ENCODE results near the gene PAFAH1B1. TPM values are rescaled to one million over a fixed set of nuclear protein-coding genes. Genes with fewer than 3 reads are reported as not detected.
"Not testable (repeated sequence)": the region's sequence is repeated elsewhere in the genome, so short reads cannot be mapped to it uniquely, and the experiment has no call there.

The PAFAH1B1 gene
- polyA plus RNA-seq, 1 donor = 85.5 TPM

DNA sequence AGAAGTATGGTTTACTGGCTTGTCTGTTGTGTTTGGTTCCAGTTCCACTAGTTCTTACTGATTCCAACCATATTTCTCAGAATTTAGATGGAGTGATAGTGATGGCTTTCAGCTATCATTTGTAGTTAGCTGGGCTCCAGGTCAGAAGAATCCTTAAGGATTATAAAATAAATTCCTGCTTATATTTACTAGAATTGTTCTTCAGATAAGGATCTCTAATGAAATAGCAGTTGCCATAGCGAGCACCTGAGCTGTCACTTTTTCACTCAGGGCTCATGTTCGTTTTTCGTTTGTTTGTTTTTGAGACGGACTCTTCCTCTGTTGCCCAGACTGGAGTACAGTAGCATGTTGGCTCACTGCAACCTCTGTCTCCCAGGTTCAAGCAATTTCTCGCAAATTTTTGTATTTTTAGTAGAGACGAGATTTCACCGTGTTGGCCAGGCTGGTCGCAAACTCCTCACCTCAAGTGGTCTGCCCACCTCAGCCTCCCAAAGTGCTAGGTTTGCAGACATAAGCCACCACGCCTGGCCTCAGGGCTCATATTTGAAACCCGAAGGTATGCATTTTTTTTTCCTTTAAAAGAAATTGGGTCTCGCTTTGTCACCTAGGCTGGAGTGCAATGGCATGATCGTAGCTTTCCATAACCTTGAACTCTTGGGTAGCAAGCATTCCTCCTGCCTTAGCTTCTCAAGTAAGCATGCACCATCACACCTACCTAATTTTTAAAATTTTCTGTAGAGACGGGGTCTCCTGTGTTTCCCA, 42.9 kb downstream of the PAFAH1B1 start:
- no peak for DNase-seq

DNA sequence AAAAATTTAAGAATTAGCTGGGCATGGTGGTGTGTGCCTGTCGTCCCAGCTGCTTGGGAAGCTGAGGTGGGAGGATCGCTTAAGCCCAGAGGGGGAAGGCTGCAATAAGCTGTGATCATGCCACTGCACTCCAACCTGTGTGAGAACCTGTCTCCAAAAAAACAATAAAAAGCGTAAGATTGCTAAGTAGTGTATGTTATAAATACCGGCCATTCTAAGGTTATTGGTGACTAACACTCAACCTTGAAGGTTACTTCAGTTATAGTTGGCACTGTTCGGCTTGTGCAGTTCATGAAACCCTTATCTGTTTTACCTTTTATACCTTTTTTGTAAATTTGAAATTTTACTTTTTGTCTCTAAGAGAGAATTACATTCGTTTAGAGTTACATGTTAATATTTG, 44.0 kb downstream of the PAFAH1B1 start:
- DNase-seq = no peak

DNA sequence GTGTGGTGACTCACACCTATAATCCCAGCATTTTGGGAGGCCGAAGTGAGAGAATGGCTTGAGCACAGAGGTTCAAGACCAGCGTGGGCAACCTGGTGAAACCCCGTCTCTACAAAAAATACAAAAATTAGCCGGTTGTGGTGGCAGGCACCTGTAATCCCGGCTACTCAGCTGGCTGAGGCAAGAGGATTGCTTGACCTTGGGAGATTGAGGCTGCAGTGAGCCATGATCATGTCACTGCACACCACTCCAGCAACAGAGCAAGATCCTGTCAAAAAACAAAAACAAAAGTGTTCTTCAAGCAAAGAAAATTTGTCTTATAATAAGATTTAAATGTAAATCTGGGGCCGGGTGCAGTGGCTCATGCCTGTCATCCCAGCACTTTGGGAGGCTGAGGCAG, 51.5 kb downstream of the PAFAH1B1 start:
- no peak for DNase-seq

DNA sequence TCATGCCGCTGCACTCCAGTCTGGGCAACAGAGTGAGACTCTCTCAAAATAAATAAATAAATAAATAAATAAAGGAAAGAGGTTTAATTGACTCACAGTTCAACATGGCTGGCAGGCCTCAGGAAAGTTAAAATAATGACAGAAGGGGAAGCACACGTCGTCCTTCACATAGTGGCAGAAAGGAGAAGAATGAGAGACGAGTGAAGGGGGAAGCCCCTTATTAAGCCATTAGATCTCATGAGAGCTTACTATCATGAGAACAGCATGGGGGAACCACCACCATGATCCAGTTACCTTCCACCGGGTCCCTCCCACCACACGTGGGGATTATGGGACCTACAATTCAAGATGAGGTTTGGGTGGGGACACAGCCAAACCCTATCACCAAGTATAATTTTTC, 54.5 kb downstream of the PAFAH1B1 start:
- DNase-seq = no peak

DNA sequence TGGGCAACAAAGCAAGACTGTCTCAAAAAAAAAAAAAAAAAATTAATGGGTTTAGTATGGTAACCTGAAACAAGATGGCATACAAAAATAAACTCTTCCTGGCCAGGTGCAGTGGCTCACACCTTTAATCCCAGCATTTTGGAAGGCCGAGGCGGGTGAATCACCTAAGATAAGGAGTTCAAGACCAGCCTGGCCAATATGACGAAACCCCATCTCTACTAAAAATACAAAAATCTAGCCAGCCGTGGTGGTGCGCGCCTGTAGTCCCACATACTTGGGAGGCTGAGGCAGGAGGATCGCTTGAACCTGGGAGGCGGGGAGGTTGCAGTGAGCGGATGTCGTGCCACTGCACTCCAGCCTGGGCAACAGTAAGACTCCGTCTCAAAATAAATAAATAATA, 55.7 kb downstream of the PAFAH1B1 start:
- no peak for DNase-seq

DNA sequence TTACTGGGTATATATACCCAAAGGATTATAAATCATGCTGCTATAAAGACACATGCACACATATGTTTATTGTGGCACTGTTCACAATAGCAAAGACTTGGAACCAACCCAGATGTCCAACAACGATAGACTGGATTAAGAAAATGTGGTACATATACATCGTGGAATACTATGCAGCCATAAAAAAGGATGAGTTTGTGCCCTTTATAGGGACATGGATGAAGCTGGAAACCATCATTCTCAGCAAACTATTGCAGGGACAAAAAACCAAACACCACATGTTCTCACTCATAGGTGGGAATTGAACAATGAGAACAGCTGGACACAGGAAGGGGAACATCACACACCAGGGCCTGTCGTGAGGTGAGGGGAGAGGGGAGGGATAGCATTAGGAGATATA, 59.5 kb downstream of the PAFAH1B1 start:
- not testable (repeated sequence) for DNase-seq

DNA sequence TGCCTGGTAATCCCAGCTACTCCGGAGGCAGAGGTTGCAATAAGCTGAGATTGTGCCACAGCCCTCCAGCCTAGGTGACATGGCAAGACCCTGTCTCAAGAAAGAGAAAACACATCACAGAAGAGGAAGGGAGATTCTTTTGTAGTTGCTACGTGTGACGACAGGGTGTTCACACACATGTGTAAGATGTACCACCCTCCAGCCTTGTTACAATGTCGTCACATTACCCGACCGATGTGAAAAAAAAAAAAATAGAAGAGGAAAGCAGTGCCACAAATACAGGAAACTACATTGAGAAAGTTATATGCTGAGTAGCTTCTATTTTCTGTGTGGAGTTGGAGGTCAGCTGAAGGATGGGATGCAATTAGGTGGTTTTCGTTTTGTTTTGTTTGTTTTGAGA, 62.1 kb downstream of the PAFAH1B1 start:
- no peak for DNase-seq

DNA sequence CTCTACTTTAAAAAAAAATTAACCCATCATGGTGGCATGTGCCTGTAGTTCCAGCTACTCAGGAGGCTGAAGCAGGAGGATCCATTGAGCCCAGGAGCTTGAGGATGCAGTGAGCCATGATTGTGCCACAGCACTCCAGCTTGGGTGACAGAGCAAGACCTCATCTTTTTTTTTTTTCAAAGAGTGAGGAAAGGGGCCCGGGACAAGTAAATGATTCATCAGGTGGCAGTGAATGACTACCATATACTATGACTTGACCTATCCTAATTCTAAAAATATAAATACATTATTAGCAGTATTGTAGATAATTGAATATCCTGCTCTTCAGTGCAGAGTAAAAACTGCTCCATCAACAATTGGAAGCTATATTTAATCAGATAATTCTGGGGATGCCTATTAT, 62.8 kb downstream of the PAFAH1B1 start:
- DNase-seq = no peak

DNA sequence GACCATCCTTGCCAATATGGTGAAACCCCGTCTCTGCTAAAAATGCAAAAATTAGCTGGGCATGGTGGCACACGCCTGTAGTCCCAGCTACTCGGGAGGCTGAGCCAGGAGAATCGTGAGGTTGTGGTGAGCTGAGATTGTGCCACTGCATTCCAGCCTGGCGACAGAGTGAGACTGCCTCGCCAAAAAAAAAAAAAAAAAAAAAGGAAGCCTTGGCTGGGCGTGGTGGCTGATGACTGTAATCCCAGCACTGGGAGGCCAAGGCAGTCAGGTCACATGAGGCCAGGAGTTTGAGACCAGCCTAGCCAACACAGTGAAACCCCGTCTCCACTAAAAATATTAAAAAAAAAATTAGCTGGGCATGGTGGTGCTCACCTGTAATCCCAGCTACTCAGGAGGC, 65.9 kb downstream of the PAFAH1B1 start:
- not testable (repeated sequence) for DNase-seq

DNA sequence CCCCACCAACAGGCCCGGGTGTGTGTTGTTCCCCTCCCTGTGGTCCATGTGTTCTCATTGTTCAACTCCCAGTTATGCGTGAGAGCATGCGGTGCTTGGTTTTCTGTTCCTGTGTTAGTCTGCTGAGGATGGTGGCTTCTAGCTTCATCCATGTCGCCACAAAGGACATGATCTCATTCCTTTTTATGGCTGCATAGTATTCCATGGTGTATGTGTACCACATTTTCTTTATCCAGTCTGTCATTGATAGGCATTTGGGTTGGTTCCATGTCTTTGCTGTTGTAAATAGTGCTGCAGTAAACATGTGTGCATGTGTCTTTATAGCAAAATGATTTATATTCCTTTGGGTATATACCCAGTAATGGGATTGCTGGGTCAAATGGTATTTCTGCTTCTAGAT, 67.0 kb downstream of the PAFAH1B1 start:
- DNase-seq = not testable (repeated sequence)

DNA sequence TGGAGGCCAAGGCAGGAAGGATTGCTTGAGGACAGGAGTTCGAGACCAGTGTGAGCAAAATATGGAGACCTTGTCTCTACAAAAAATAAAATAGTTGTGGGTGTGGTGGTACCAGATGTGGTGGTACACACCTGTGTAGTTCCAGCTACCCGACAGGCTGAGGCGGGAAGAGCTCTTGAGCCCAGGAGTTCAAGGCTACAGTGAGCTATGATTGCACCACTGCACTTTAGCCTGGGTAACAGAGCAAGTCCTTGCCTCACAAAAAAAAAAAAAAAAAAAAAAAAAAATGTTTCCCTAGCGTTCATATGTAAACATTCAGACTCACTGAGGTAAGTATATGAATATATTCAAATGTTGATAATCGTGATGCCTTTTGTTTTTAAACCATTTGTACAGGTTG, 78.6 kb downstream of the PAFAH1B1 start:
- DNase-seq = no peak

DNA sequence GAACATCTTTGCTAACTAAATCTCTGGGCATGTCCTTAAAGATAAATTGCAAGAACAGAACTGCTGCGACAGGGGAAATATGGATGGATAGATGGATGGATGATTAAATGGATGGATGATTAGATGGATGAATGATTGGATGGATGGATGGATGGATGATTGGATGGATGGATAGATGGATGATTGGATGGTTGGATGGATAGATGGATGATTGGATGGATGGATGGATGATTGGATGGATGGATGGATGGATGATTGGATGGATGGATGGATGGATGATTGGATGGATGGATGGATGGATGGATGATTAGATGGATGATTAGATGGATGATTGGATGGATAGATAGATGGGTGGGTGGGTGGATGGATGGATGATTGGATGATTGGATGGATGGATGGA, 85.8 kb downstream of the PAFAH1B1 start:
- DNase-seq = not testable (repeated sequence)

DNA sequence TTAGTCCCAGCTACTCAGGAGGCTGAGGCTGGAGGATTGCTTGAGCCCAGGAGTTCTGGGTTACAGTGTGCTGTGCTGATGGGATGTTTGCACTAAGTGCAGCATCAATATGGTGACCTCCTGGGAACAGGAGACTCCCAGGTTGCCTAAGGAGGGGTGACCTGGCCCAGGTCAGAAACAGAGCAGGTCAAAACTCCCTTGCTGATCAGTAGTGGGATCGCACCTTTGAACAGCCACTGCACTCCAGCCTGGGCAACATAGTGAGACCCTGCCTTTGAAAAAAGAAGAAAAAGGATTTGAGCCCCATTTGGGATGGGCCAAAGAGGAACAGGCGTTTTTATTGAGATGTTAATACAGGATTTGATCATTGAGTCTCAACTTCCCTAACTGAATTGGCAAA, 87.5 kb downstream of the PAFAH1B1 start:
- DNase-seq = no peak

DNA sequence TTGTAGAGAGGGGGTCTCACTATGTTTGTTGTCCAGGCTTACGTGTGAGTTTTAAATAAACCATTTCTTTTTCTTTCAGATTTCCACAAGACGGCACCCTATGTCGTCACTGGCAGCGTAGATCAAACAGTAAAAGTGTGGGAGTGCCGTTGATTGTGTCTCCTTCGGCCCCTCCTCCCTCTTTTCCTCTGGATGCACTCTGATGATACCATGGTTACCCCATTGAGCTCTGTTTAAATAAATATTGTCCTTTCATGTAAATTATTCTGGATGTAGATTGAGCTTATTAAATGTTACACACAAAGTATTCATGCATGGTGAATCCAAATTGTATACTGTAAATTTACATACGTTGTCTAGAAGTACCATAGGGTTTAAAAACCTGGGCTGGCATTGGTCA, 88.2 kb downstream of the PAFAH1B1 start:
- no peak for DNase-seq

DNA sequence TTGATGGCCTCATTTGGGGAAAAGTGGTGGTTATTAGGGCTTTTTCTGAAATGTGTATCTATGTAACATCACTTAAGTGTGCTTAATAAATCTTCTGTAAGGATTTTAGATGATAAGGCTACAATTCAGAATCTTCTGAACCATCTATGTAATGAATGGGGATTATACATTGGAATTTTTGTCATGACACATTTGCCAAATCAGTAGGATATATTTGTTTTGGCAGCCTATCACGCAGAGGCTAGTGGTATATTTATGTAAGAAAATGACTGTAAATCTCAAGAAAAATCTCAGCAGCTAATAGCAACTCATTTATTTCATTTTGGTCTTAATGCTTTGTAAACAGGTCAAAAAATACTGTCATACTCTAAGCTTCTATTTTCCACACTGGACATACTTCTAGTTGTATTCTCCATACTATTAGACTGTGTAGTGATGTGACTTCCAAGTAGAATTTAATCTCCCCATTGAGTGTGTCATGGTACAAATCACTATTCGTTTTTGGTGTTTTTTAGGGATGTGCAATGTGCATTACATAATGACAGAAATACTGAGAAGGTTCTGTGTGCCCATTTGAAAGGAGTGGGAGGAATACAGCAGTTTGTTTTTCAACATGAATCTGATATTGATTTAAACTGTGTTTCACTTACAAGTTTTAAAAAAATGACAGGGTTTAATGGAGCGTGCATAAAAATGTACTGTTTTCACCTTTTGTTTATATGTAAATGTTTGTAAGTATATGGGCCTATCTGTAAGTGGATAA, 88.9 kb downstream of the PAFAH1B1 start:
- no peak for DNase-seq

DNA sequence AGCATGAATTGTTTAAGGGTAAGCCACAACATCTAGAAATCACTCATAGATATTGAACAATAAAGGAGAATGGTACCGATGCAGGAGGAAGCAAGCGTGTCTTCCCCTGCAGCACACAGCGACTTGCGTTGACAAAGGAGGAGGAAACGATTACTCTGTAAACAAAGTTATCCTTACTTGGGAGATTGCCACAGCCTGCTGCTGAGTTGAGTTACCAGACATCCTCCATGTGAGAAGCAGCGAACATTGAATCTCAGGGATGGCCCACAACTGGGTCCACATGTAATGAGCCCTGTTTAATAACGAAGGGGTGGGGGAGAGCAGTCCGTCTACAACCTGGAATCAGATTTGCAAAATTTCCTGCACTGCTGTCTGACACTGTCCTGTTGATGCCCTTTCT, 90.5 kb downstream of the PAFAH1B1 start:
- no peak for DNase-seq

DNA sequence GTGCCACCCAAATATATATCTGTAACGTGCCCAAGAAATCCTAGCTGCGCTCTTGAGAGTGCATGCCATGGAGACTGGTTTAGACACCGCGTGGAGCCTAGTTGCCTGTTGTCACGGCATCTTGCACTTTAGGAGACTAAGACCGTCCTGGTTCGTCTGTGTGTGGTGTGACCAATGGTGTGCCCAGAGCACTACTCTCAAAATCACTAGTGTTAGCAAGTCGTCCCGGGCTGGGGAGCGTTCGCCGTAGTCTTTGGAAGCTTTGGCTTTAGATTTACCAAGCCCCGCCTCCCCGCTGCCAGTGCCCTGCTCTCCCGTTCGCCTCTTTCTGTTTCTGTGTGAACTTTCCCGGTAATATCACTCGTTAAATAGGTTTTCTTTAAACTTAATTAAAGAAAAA, 91.1 kb downstream of the PAFAH1B1 start:
- DNase-seq = no peak

DNA sequence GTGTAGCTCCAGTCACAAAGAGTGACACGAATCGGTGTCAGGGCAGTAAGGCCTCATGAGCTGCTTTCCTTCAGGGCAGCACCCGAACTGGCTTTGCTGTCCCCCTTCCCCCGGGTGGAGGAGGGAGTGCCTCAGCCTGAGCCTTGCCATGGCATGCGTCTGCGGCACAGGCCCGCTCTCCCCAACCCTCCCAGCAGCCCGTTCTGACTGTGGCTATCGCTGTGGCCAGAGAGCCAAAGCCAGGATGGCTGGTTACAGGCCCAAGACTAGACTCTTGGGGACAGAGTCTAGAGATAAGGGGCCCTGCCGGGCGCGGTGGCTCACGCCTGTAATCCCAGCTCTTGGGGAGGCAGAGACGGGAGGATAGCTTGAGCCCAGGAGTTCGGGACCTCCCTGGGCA, 92.2 kb downstream of the PAFAH1B1 start:
- no peak for DNase-seq

DNA sequence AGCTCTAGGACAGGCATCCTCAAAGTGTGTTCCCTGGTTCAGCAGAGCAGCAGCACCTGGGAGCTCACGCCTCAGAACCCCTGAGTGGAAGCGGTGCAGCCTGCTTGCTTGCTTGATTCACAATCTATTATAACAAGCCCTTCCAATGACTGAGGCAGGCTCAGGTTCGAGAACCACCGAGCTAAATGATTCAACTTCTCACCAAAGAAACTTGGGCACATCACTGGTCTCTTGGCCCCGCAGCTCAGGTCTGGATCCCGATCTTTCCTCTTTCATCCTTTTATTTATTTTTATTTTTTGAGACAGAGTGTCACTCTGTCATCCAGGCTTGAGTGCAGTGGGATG, 93.6 kb downstream of the PAFAH1B1 start:
- no peak for DNase-seq

DNA sequence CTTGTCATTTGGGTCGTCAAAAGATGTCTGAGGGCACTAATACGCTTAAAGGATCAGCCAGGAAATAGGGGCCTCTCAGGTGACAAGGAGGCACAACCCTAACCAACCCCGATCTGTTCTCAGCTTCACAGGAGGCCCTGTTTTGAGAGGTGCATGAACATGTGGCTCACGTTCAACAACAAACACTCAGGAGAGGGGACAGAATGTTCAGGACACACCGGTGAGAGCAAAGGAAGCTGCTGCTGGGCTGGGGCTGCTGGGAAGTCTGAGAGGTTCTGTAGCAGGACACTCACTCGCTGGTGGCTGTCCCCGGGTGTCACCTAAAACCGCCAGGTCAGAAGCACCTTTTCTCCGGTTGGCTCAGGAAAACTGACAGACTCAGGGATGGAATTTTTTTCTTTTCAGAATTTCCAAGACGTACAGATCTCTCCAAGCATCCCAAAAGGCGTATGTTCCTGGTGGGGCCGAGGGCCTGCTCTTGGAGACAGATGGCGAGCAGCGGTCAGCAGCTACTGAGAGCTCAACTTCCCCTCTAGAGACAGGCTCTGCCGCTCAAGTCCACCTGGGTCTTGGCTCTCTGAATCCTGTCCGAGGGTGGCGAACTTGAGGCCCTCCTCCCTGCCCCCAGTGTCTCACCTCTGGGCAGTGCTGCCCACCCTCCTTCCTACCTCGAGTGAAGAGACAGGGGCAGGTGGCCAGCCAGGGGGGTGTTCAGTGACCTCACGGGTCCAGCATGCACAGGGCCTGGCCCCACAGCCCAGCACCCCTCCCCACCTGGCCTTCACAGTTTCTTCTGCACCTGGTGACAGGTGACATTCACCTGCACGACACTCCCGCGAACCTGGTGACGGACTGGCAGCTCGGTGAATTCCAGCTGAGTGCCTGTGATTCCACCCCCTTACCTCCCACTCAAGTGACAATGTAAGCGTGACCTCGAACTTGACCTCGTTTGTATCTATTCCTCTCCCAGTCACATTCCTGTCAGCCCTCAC, 95.2 kb downstream of the PAFAH1B1 start:
- DNase-seq = no peak

DNA sequence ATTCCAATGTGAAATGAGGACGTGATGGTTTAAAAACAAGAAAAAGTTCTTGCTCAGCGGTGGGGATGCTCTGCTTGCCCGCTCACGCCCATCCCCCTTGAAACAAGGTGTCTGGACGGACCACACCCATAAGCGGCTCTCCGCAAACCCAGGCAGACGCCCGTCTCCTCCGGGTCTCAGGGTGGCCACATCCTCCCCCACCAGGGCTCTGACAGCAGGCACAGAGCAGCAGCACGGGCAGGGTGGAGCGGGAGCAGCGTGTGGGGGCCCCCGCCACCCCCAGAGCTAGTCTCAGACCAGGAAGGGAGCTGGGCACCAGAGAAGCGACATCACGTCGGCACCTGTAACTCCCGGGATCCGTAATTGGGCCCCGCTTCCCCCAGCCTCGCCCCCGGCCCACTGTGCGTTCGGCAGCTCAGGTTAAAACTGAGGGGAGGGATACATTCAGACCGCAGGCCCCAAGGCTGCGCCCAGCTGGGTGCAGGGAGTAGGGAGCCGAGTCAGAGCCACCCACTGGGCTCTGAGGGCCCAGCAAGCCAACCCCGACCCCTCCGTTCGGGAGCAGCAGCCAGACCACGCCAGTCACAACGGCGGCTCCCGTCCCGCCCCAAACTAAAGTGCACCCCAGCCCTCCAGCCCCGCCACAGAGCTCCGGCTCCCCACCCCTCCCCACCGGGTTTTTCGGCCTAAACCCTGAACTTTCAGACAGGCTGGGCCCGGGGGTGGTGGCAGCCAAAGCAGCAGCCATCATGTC, 96.1 kb downstream of the PAFAH1B1 start:
- DNase-seq = no peak

Data from hindlimb muscle (tissue), 1 donor.